Renal pelvis (tissue), 4 donors: ENCODE measurements around the gene VMAC. TPM values are rescaled to one million over a fixed set of nuclear protein-coding genes. Genes with fewer than 3 reads are reported as not detected.
A peak's percentile ranks its signal among the peaks of the same experiment; 100 is the strongest.

Experiments
- DNase-seq: peaks from one replicate; pipeline ENCODE4 v3.0.0-alpha.2; 2013
- polyA plus RNA-seq, 3 donors: library from polyadenylated mRNA; unstranded; fragments of 120-200 nt; gene quantifications; one replicate each; pipeline ENCODE4 v1.2.1, GENCODE V29; 2013; ENCODE audit not compliant: insufficient read length in 3 of 3

VMAC gene
- polyA plus RNA-seq, 3 donors = 4.9 to 12.2 (median 10.8) TPM

DNA sequence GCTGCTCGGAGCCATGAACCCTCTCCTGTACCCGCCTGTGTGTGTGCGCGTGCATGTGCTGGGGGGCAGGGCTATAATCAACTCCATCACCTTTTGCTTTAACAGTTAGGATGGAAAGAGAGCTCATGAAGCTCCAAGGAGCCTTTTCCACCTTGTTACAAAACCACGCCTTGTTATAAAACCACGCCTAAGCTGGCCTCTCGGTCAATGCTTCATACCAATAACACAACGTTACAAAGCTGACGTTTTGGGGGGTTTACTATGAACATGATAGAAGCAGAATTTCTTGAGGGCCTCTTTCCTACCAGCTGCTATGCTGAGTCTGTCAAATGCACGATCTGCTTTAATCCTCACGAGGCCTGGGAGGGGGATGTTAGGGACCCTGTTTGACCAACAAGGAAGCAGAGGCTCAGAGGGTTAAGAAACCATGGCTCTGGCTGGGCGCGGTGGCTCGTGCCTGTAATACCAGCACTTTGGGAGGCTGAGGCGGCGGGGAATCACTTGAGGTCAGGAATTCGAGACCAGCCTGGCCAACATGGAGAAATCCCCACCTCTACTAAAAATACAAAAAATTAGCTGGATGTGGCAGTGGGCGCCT, 21.3 kb downstream of the VMAC start:
- no peak for DNase-seq

DNA sequence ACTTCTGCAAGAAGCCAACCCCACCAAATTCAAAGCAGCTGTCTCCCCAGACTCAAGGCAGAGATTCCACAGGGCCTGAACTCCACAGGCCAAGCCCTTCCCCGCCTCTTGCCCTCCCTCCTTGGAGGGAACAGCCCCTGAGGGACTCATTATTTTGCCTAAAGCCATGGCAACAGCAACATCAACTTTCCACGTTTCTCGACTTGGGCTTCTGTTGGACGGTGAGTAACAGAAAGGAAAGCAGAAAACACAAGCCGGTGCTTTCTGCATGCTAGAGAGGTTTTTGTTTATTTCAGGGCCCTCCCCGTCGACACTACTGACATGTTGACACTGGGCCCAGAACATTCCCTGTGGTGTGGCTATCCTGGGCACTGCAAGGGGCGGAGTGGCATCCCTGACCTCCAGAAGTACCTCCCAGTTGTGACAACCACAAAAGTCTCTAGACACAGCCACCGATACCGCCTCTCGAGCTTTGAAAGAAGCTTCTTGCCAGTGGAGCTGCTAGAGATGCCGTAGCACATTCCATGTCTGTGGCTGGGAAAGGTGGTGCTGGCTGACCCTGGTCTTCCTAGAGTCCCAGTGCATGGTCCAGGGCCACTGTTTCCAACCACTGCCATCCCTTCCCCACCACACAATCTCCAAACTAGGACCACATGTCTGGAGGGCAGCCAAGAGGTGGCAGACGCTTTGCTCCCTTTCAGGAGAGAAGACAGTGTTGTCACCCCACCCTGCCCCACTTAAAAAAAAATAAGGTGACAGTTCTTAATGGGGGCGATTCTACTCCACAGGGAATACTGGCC, 22.2 kb downstream of the VMAC start:
- peak; percentile 67 for DNase-seq

DNA sequence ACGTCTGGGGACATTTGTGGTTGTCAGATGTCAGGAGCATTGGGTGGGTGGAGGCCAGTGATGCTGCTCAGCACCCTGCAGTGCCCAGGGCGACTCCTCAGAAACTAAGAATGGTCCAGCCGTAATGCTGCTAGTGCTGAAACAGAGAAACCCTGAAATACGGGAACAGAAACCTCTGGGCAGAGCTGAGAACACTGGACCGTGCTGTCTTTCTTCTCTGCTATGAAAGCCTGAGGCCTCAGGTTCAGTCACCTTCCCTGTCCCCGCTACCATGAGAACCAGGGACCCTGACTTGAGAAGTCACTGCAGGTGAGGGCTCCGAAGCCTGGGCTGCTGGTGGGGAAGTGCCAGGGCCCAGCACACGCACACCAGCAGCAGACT, 22.8 kb downstream of the VMAC start:
- DNase-seq = no peak

DNA sequence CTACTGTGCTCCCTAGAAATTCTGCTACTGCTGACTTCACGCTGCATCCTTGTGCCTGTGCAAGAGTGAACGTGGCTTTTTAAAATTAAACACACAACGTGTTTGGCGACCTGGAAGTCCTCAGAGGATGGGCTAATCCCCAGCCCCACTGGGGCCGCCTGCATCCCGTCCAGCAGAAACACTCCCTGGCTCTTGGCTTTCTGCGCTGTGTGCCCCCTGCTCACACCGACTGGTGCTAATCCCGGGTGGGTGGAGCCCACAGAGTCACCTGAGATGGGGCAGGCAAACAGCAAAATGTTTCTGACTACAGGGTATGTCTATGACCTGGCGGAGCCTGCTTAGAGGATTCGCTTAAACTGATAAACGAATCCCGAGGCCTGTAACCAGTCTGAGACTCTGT, 24.5 kb downstream of the VMAC start:
- DNase-seq = no peak

DNA sequence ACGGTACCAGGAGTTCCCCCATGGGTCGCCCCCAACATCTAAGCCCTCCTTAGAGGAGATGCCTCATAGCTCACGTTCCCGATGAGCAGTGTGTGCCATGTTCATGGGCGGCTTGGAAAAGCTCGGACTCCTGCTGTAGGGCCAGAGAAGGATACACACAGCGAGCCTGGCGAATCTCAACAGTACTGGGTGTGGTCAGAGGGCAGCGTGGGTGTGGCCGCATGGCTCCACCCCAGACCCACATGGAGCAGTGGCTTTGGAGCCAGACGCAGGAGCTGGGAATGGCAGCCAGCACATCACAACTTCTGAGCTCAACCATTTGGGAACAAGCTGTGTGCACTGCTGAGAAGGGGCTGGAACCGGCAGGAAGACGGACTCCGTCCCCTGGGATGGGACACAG, 25.0 kb downstream of the VMAC start:
- DNase-seq = no peak

DNA sequence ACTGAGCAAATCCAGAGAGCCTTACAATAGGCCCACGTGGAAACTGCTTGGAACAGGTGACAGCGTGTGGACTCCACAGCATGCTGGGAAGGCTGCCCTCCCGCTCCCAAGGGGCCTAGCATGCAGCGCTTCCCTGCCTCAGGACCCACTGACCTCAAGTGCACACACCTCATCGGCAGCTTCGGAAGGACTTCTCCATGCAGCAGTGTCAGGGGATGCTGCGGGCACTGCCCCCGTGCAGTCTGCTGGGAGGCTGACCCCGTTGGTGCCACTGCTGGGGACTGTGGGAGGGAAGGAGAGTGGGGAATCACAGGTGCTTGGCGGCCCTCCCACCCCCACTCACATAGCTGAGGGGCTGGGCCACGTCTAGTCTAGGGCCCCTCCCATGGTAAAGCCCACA, 26.6 kb downstream of the VMAC start:
- no peak for DNase-seq

DNA sequence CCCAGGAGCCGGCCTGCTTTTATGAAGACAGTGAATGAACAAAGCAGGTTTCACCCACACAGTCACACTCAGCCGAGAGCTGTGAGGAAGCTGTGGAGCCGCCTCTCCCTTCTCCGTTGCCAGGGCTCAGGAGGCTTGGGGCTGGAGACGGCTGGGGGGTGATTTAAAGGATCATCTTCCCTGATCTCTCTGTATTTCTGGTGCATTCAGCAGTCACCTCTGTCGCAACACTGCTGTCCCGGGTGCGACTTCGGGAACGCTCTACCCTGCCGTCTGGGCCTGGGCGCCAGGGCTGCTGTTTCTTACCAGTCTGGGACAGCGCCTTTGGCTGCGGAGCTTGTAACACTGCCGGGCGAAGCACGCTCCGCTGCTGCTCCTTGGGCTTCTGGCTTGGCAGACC, 27.5 kb downstream of the VMAC start:
- no peak for DNase-seq

DNA sequence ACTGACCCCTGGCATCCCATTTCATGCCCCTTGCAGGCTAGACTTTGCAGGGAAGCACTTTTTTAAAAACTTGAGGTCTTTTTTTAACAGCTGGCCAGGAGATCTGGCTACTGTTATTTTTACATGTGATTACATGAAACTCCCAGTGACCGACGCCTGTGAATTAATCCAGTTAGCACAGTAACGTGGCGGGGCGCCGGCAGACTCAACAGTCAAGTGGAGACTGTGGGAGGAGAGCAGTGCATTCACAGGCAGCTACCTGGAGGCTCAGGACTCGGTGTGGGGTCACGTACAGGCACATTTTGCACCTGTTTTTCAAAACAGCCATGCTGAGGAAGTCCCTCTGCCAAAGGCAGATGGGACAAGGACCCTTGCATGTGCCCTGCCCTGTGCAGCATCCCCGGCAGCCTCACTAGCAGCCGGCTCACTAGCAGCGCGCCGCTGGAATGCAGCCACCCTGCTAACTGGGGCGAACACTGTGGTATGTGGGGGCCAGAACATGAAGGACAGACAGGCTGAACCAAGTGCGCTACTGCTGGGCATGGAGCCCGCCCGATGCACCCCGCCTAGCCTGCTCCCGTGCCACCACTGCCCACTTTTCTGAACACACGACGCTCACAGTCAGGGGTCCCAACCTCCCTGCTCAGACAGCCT, 28.1 kb downstream of the VMAC start:
- no peak for DNase-seq

DNA sequence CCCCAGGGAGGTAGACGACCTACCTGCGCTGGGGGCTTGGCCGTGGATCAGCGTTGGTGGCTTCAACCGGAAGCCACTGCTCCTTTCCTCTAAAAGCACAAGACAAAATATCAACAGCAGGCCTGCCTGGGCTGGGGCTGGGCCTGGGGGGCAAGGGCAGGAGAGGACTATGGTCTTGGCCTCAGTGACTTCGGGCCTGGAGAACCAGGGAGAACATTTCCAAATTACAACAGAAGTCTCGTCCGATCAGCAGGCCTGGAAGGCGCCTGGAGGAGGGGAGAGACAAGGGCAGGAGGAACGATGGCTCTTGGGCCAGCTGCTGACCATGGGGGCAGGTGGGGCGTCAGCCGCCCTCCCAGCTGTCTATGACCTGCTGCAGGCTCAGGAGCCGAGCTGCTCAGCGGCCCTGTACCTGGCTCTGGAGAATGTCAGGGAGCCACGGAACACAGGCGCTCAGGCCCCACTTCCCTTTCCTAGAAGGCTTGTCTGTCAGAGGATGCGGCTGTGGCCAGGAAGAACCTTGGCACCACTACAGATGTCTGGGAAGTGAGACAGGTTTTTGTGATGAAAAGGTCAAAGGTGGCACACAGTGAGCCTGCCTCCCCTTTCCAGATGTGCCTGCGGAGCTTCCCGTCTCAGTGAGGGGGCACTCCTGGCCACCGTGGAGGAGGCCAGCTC, 28.9 kb downstream of the VMAC start:
- DNase-seq = no peak

DNA sequence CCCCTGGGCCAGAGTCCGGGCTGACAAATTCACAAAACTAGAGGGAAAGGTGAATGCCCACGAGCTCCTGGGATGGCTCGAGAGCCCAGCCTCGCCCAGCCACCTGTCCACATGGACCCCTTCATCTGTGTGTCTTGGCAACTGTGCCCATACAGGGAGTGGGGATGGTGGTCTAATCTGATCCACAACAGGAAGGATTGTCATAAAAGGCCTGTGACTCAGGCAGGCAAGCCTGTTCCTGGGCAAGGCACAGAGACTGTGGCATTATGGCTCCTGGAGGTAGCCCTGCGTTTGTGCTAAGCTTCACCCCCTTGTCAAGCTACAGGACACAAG, 29.4 kb downstream of the VMAC start:
- DNase-seq = no peak

DNA sequence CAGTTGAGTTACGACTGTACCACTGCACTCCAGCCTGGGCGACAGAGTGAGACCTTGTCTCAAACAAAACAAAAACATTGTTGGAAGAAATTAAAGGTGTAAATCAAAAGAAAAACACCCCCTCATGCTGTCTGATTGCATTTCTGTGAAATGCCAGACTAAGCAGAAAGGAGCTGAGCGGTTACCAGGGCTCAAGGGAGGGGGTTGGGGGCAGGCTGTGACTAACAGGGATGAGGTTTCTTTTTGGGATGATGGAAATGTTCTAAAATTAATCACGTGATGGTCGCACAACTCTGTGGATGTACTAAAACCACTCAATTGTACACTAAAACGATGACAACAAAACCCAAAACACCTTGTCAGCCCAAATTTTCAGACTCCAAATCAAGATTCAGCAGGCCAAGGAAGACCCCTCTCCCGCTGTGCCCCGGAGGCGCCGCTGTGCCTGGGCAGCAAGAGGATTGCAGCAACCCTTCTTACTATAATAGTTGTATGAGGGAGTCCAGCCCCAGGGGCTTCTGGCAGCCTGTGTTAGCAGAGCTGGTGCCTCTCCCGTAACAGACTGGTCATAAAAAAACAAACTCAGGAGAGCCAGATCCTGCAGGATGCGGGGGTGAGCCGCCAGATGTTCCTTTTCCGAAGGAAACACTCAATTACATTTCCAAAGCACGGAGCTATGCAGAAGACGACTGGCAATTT, 30.3 kb downstream of the VMAC start:
- peak; percentile 76 for DNase-seq

DNA sequence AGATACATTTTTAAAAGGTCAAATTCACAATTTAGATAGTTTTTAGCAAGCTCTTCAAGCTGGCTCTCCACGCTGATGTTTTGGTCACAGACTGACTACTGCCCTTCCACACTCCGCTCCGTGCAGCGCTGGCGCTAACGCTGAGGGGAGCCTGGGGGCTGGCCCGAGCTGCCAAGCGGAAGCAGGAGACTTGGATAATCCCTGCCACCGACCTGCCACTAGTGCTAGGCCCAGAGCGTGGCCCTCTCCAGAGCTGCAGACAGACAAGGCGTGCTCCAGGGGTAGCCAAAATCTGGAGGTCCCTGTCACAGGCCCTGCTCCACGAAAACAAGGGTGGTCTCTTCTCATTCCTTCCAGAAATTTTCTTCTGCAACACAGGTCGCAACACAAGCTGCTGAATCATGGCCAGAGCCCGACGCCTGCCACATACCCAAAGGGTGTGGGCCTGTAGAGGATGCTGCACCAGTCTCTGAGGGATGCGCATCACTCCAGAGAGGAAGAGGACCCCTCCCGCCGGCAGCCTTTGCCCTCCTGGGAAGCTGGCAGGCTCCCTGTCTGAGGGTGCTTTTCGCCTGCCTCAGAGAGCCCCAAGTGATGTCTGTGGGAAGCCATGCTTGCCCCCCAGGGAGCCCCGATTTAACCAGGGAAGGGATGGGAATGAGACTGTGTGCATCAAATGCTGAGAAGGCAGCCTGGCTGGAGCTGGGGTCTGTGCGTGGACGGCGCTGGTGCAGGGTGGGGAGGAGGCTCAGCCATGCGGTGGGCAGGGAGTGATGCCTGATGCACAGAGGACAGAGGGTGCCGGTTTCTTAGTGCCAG, 31.0 kb downstream of the VMAC start:
- no peak for DNase-seq

DNA sequence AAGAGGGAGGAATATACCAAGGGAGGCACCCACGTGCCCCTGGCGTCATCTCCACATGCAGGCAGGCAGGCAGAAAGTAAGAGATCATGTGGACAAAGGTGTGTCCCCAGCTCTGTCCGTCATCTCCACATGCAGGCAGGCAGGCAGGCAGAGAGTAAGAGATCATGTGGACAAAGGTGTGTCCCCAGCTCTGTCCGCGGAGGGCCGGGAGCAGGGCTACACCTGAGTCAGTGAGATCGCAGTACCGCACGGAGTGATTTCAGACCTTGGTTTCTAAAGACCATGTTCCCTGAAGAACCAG, 31.6 kb downstream of the VMAC start:
- no peak for DNase-seq

DNA sequence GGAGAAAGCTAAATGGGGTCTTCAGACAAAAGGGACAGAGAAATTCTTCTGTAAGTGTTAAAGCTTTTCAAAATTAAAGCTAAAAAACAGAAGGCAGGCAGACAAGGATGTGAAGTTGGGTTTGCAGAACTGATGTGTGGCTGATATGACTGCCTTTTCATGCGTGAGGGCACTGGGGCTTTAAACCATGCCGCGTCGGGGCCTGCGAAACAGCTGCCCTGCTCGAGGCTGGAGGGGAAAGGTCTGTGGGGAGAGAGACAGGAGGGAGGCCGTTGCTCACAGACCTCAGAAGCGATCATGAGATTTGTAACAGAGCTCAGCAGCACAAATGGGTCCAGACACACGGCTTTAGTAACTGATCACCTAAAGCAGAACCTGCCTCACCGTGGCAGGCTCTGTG, 32.9 kb downstream of the VMAC start:
- DNase-seq = no peak

DNA sequence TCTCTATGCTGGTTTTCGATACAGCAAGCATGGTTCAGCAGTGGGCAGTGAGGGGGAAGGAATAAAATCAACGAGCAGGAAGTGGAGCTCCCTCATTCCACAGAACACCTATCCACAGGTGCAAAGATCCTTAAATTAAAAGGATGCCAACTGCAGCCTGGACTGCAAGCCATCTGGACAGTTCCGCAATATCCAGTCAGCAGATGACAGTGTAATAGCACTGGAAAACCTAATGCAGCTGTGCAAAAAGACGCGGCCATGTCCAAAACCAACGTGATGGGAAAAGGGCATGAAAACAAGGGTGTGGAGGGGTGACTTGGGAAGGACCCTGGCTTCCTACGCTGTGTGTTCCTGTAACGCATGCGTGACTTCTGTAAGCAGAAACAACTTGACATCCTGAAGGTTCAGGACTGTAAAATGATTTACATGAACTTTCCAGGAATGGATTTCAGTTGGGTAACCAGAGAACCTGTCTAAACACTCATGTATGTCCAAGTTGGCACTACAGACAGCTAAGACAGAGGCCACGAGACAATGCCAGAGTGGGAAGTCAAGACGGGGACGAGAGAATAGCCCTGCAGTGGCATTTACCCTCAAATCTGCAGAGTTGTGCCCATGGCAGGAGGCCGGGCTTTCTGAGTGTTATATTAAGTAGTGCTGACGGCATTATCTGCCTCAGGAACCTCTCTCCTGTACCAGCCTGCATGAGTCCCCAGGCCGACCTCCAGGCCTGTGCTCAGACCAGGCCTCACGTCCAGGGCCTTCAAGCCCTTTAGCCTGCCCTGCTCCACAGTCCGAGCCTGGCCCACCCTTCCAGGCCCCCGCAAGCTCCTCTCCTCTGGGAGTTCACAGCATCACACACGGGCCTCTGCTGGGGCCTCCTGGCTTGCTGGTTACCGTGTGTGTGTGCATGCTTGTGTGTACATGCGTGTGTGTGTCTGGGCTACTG, 35.9 kb downstream of the VMAC start:
- DNase-seq = no peak

DNA sequence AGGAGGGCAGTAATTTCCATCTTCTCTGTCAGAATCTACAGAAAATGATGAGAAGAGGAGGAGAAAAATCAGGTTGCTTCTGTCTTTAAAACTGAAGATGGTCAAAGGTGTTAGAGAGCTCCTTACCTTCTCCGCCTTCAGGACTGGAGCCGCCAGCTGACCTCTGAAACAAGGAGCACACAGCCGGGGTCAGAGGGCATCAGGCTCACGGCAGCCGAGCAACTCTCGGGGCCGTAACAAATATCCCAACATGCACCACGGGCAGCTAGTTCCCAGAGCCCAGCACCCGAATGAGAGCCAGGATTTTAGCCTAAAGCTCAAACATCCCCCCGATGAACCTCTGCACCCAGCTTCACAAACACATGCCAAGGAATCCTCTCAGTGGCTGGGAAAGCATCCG, 37.0 kb downstream of the VMAC start:
- no peak for DNase-seq

DNA sequence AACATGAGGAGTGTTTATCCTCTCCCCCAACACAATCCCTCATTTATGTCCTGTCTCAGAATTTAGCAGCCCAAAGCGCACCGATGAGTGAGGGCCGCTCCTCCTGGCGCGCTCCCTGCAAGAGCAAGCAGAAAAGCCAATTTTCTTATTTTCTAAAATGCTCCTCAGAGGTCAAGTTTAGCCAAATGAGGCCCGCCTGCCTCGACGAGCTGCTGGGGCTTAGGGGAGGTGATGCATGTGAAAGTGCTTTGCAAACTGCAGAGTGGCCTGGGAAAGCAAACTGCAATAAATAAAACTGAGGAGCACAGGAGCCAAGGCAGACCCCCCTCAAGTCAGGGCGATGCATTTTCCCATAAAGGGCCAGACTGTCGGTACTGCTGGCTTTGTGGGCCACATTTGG, 38.4 kb downstream of the VMAC start:
- DNase-seq = no peak

DNA sequence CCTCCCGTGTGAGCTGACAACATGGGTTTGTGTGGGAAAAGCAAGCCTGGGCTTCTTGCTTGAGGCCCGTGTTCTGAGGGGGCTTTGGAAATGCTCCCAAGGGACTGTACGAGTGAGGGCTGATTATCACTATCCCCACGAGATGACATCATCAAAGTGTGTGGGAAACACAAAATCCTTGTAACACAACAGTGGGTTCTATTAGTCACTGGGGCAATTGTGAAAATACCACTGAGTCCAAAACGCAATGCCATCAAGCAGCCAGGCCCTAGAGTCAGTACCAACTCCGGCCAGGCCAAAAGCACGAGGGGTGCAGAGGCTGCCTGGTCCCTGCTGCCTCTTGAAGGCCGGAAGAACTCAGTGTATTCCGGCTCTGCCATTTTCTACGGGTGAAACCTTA, 39.0 kb downstream of the VMAC start:
- no peak for DNase-seq

DNA sequence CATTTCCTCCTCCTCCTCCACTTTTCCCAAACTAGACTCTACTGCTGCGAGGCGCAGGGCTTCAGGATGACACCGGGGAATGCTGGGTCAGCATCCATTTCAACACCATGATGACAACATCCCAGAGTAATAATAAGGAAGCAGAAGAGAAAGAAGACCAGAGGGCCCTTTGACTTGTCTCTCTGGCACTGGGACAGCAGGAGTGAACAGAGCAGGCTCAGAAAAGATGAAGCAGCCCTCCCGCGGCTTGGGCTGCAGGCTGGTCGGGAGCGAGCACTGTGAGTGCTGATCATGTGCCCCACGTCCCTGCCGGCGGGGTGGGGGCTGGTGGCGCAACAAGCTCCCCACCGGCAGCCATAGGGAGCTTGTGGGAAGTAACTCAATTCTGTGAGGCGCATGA, 42.8 kb downstream of the VMAC start:
- DNase-seq = no peak

DNA sequence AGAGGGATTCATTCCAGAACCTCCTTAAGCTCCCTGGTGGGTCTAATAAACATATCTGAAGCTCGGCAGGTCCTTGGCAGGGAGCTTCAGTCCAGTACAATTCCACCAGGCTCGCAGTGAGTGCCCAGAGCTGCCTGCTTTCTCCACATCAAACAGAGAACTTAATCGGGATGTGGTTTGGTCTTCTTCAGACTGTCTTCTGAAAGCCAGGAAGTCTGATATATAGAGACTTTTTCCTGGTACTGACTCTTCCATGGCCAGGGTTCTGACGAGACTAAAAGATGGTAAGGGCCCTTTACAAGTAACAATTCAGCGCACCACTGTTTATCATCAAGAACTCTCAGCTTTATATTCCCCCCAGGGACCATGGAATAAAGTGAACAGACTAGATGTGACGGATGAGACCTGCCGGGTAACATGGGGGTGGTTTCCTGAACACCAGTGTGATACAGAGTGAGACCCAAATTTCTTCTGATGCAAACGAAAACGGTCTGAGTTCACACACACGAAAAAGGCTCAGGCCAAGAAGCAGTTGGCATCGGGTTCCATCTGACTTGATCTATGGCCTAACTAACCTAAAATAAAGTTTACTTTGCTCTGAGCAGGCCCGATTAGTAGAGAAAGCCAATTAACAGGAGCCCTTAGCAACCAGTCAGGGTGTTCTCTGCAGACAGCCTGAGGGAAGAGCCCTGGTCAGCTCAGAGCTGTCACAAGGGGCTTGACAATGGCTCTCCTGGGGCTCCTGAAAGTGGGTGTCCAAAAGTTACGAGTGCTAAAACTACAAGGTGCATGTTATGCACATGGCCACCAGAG, 44.3 kb downstream of the VMAC start:
- DNase-seq = no peak
